ENCODE measurements around the gene LMNTD1. TPM values are rescaled to one million over a fixed set of nuclear protein-coding genes. Genes with fewer than 3 reads are reported as not detected.
"Not testable (repeated sequence)": the region's sequence is repeated elsewhere in the genome, so short reads cannot be mapped to it uniquely, and the experiment has no call there.

Gene LMNTD1
- total and polyA plus RNA-seq, 3 donors from 2014 or later = 10.8 to 22.9 (median 18.7) TPM

GRCh38 chr12:25433581-25434325, 119.3 kb downstream of the LMNTD1 start:
- H3K4me3 ChIP-seq = no peak overlapping the region
- no peaks in the 10 kb centered on the region for H3K9me3 ChIP-seq
- WGBS, 2 donors = 56 to 88% methylated on average over 3 of the region's 3 CpGs
- intact Hi-C loops (cut with DNase I; ENCODE audit: low total_unique reads) = no loop called here
- no peak for DNase-seq
- no peak for TF ChIP-seq CTCF (IDR thresholded peaks at IDR 0.05)
- H3K36me3 ChIP-seq (ENCODE audit: low read depth, missing control alignments) = no peaks in the 10 kb centered on the region
- H3K27ac ChIP-seq = no peak overlapping the region
- no peaks in the 10 kb centered on the region for H3K4me1 ChIP-seq
- no peaks in the 10 kb centered on the region for H3K27me3 ChIP-seq

- Histone ChIP-seq H3K27me3 (no peaks in the 10 kb centered on the region), H3K27ac (no peak overlapping the region), H3K4me1 (no peaks in the 10 kb centered on the region), H3K9me3 (no peaks in the 10 kb centered on the region), H3K4me3 (no peak overlapping the region), H3K36me3 (ENCODE audit: low read depth, missing control alignments) (no peaks in the 10 kb centered on the region)
- intact Hi-C loops (cut with DNase I; ENCODE audit: low total_unique reads) = no loop called here
- TF ChIP-seq POLR2A (IDR thresholded peaks at IDR 0.05) (no peak), CTCF (IDR thresholded peaks at IDR 0.05) (no peak)
- no peak for DNase-seq
Measured at GRCh38 chr12:25433024-25433423, 120.1 kb downstream of the LMNTD1 start.

DNA sequence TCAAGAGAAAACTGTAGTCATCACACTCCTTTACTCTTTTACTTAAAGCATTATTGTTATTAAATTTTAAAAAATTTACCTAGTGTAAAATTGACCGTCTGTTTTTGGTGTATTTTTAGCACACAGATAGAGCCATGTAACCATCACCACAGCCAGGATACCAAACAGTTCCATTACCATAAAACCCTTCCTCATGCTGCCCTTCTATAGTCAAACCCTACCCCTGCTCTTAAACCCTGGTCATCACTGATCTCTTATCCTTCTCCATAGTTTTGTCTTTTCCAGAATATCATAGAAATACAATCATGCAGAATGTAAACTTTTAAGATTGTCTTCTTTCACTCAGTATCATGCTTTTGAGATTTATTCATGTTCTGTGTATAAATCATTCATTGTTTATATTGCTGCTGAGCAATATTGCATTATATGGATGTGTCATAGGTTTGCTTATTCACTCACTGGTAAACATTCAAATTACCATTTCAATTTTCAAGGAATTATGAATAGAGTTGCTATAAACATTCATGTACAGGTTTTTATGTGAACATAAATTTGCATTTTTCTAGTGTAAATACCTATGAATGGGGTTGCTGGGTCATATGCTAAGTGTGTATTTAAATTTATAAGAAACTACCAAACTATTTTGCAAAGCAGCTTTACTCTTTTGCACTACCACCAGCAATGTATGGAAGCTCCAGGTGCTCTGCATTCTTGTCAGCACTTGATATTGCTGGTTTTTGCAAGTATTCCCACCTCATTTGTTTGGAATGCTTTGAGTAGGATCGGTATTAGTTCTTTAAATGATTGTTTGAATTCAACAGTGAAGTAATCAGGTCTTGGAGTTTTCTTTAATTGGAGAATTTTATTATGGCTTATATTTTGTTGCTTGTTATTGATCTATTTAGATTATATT, 125.5 kb downstream of the LMNTD1 start:
- 67 to 69% methylated on average over 2 of the region's 2 CpGs for WGBS, 2 donors
- H3K4me3 ChIP-seq = no peak overlapping the region
- no peaks in the 10 kb centered on the region for H3K36me3 ChIP-seq (ENCODE audit: low read depth, missing control alignments)
- H3K27ac ChIP-seq = no peak overlapping the region
- no peak for DNase-seq
- no peaks in the 10 kb centered on the region for H3K4me1 ChIP-seq
- intact Hi-C loops (cut with DNase I; ENCODE audit: low total_unique reads) = no loop called here
- H3K27me3 ChIP-seq = no peaks in the 10 kb centered on the region
- H3K9me3 ChIP-seq = no peaks in the 10 kb centered on the region
- no peak for TF ChIP-seq CTCF (IDR thresholded peaks at IDR 0.05)
- TF ChIP-seq POLR2A (IDR thresholded peaks at IDR 0.05) = no peak

DNA sequence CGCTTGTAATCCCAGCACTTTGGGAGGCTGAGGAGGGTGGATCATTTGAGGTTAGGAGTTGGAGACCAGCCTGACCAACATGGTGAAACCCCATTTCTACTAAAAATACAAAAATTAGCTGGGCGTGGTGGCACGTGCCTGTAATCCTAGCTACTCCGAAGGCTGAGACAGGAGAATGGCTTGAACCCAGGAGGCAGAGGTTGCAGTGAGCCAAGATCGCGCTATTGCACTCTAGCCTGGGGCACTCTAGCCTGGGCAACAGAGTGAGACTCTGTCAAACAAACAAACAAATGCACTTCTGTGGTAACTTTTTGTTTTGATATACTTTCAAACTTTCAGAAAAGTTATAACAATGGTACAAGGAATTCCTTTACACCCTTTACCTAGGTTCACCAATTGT, 126.3 kb downstream of the LMNTD1 start:
- intact Hi-C loops (cut with DNase I; ENCODE audit: low total_unique reads) = not testable (repeated sequence)

More for the DNA sequence above, 126.3 kb downstream of the LMNTD1 start:
- DNase-seq; H3K36me3 ChIP-seq (ENCODE audit: low read depth, missing control alignments); H3K27ac ChIP-seq; H3K9me3 ChIP-seq; H3K4me3 ChIP-seq; H3K4me1 ChIP-seq; H3K27me3 ChIP-seq: not testable (repeated sequence)
- WGBS, 2 donors = 62 to 75% methylated on average over 6 of the region's 6 CpGs

Small RNA genes lying within 50 kb of the gene (small RNA-seq; reads per million reads assigned to genes)
- 0 reads per million in 2 donors for gene TUBB4BP1
